Testis (tissue), 3 donors: ENCODE measurements around the gene DHCR7. TPM values are rescaled to one million over a fixed set of nuclear protein-coding genes. Genes with fewer than 3 reads are reported as not detected.
A peak's percentile ranks its signal among the peaks of the same experiment; 100 is the strongest.

Experiments
- DNase-seq: peaks from one replicate; pipeline ENCODE4 v3.0.0-alpha.2; 2019
- H3K27ac ChIP-seq, 2 donors: fragments of 200-600 bp; sonication (generic); one replicate each; pipeline ENCODE4 v1.5.1; 2019
- H3K27me3 ChIP-seq: fragments of 200-600 bp; sonication (generic); one replicate; pipeline ENCODE4 v1.5.1; 2019
- H3K36me3 ChIP-seq: fragments of 200-600 bp; sonication (generic); one replicate; pipeline ENCODE4 v1.5.1; 2017; ENCODE audit warnings: low read depth; ENCODE audit errors: missing control alignments
- H3K4me1 ChIP-seq: fragments of 200-600 bp; sonication (generic); one replicate; pipeline ENCODE4 v1.5.1; 2019
- H3K4me3 ChIP-seq, 2 donors: fragments of 200-600 bp; sonication (generic); one replicate each; pipeline ENCODE4 v1.5.1; 2017 to 2019
- H3K9me3 ChIP-seq: fragments of 200-600 bp; sonication (generic); one replicate; pipeline ENCODE4 v1.5.1; 2017
- POLR2A ChIP-seq: fragments of 450-650 bp; IDR thresholded peaks from one replicate; pipeline ENCODE4 v1.6.1; 2017; ENCODE audit warnings: antibody characterized with exemption, mild to moderate bottlenecking, moderate library complexity
- WGBS, 2 donors: methylation state at CpG; one replicate each; pipeline ENCODE4 v1.1.5; 2018; 5-methylcytosine and 5-hydroxymethylcytosine counted together
- intact Hi-C: fragments of 100-400 bp; cut with DNase I; formaldehyde crosslinking; loops from one replicate; pipeline ENCODE4 v1.15.1; 2023; ENCODE audit warnings: low total_unique reads
- polyA plus RNA-seq: library from polyadenylated mRNA; stranded (reverse); fragments of 350-450 nt; fragmentation: Illumina TruSeq; extraction: RNeasy Lipid Tissue Mini Kit (QIAGEN cat#74804); gene quantifications from one replicate; pipeline ENCODE4 v1.2.3, GENCODE V29; 2014; ENCODE audit warnings: low read depth, low replicate concordance; ENCODE audit not compliant: insufficient read depth
- total RNA-seq, 2 donors: library from RNA; depleted of rRNA; stranded (reverse); fragments of >200 nt; gene quantifications; one replicate each; pipeline ENCODE4 v1.2.3, GENCODE V29; 2016
- TF ChIP-seq, protein P1 (sequence below), 3 experiments: fragments of 450-650 bp in 2 of 3; fragments of 200-600 bp in 1 of 3; sonication (generic) in 1 of 3; IDR thresholded peaks; one replicate each; pipeline ENCODE4 v1.5.1; 2016 to 2019; ENCODE audit warnings: antibody characterized with exemption in 3 of 3, mild to moderate bottlenecking in 2 of 3, moderate library complexity in 1 of 3

The DHCR7 gene
- total and polyA plus RNA-seq, 3 donors from 2014 or later, result 54.2 to 101 (median 65.3) TPM

DNA sequence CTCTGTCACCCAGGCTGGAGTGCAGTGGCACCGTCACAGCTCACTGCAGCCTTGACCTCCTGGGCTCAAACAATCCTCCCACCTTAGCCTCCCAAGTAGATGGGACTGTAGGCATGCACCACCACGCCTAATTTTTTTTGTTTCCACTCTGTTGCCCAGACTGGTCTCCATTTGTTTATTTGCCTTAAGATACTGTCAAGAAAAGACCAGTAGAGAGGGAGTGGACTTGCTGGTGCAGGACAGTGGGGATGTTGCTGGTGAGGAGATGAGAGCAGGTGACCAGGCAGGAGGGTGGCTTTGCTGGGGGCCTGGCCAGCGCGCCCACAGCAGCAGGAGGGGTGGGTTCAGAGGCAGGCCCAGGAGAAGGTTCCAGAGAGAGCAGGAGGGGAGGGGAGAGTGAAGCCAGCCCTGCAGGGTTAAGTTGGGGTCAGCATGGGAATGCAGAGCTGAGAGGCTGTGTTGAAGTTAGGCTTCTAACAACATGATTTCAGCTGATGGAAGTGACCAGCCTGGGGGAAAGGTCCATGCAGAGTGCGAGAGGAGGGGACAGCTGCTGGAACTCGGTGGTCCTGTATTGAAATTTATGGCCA, 40.6 kb upstream of the DHCR7 start:
- TF ChIP-seq POLR2A, result no peak
- TF ChIP-seq, protein P1, sequence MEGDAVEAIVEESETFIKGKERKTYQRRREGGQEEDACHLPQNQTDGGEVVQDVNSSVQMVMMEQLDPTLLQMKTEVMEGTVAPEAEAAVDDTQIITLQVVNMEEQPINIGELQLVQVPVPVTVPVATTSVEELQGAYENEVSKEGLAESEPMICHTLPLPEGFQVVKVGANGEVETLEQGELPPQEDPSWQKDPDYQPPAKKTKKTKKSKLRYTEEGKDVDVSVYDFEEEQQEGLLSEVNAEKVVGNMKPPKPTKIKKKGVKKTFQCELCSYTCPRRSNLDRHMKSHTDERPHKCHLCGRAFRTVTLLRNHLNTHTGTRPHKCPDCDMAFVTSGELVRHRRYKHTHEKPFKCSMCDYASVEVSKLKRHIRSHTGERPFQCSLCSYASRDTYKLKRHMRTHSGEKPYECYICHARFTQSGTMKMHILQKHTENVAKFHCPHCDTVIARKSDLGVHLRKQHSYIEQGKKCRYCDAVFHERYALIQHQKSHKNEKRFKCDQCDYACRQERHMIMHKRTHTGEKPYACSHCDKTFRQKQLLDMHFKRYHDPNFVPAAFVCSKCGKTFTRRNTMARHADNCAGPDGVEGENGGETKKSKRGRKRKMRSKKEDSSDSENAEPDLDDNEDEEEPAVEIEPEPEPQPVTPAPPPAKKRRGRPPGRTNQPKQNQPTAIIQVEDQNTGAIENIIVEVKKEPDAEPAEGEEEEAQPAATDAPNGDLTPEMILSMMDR (IDR thresholded peaks at IDR 0.05), result no peak
- Histone ChIP-seq H3K4me3 (no peak overlapping the region), H3K4me1 (peaks cover 5% of the 10 kb centered on the region), H3K27me3 (no peaks in the 10 kb centered on the region), H3K27ac (peak overlapping the region in 1 of 2 donors; percentile 17), H3K9me3 (no peaks in the 10 kb centered on the region), H3K36me3 (no peaks in the 10 kb centered on the region)
- DNase-seq, result no peak
- WGBS, 2 donors, result 79 to 87% methylated on average over 6 of the region's 6 CpGs
- intact Hi-C loops, result no loop called here

DNA sequence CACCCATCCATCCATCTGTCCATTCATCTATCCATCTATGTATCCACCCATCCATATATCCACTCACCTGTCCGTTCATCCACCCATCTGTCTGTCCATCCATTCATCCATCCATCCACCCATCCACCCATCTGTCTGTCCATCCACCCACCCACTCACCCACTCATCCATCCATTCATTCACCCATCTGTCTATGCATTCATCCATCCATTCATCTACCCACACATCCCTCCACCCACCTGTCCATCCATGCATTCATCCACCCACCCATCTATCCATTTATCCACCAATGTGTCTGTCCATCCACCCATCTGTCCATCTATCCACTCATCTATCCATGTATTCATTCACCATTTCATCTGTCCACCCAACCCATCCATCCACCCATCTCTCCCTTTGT, 38.1 kb upstream of the DHCR7 start:
- Histone ChIP-seq H3K27ac (no peak overlapping the region), H3K4me3 (no peak overlapping the region), H3K27me3 (no peaks in the 10 kb centered on the region), H3K36me3 (no peaks in the 10 kb centered on the region), H3K9me3 (no peaks in the 10 kb centered on the region), H3K4me1 (peaks cover 5% of the 10 kb centered on the region)
- 94 to 96% methylated on average over 1 of the region's 1 CpG for WGBS, 2 donors
- intact Hi-C loops, result no loop called here
- TF ChIP-seq POLR2A, result no peak
- TF ChIP-seq, protein P1 (IDR thresholded peaks at IDR 0.05), result no peak
- no peak for DNase-seq

DNA sequence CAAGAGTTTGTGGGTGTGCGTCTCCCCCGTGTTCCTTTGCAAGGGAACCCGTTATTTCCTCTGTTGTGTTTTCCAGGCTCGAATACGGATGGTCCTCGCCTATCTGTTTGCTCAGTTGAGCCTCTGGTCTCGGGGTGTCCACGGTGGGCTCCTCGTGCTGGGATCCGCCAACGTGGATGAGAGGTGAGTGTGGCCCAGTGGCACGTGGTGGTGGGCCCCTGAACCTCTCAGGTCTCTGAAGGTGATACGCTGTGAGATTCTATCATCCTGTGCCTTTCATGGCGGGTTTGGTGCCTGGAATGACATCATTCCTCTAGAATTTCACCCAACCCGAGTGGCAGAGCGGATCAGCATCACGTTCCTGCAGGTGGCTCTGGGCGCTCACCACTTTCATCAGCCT, 37.3 kb upstream of the DHCR7 start:
- DNase-seq, result no peak
- no peak overlapping the region for H3K27ac ChIP-seq
- no peaks in the 10 kb centered on the region for H3K27me3 ChIP-seq
- TF ChIP-seq POLR2A, result no peak
- TF ChIP-seq, protein P1 (IDR thresholded peaks at IDR 0.05), result no peak
- no peaks in the 10 kb centered on the region for H3K9me3 ChIP-seq
- WGBS, 2 donors, result 95 to 97% methylated on average over 18 of the region's 18 CpGs
- H3K36me3 ChIP-seq, result no peaks in the 10 kb centered on the region
- peaks cover 5% of the 10 kb centered on the region for H3K4me1 ChIP-seq
- H3K4me3 ChIP-seq, result no peak overlapping the region
- intact Hi-C loops, result no loop called here

DNA sequence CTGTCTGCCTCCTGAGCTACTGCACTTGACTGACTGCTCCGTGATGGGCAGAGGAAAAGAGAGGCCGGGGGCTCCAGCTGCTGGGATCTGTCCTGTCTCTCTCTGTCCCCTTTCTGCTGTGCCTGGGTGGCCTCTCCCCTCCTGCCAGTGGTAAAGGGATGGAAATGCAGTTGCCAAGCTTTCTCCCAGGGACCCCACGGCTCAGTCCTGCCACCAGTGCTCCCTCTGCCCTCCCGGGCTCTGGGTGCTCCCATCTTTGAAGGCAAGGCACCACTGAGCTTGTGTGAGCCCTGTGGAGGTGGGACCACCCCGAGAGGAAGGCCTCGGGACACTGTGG, 36.8 kb upstream of the DHCR7 start:
- H3K27ac ChIP-seq, result no peak overlapping the region
- 91 to 92% methylated on average over 3 to 6 of the region's 6 CpGs for WGBS, 2 donors
- H3K36me3 ChIP-seq, result no peaks in the 10 kb centered on the region
- no peaks in the 10 kb centered on the region for H3K9me3 ChIP-seq
- H3K27me3 ChIP-seq, result no peaks in the 10 kb centered on the region
- TF ChIP-seq, protein P1 (IDR thresholded peaks at IDR 0.05), result no peak
- TF ChIP-seq POLR2A, result no peak
- no peak for DNase-seq
- H3K4me3 ChIP-seq, result no peak overlapping the region
- intact Hi-C loops, result no loop called here
- peaks cover 5% of the 10 kb centered on the region for H3K4me1 ChIP-seq
